H7 (cell line): ENCODE results near the gene KCND1. TPM values are rescaled to one million over a fixed set of nuclear protein-coding genes. Genes with fewer than 3 reads are reported as not detected.
"Not testable (repeated sequence)": the region's sequence is repeated elsewhere in the genome, so short reads cannot be mapped to it uniquely, and the experiment has no call there.

ENCODE experiments used
- DNase-seq: peaks from one replicate; pipeline ENCODE4 v3.0.0; 2012
- H3K27me3 ChIP-seq: 2 replicates; pipeline ENCODE4 v1.6.0; 2011; ENCODE audit warnings: mild to moderate bottlenecking, low read length; ENCODE audit not compliant: control insufficient read depth, insufficient read depth
- H3K36me3 ChIP-seq: replicated peaks from 2 replicates; pipeline ENCODE4 v1.5.1; 2011; ENCODE audit warnings: low read length; ENCODE audit not compliant: control insufficient read depth, insufficient read depth
- H3K4me3 ChIP-seq: 2 replicates; pipeline ENCODE4 v1.5.1; 2011; ENCODE audit warnings: low read depth, mild to moderate bottlenecking, control low read depth, low read length, moderate library complexity; ENCODE audit not compliant: insufficient read depth
- total RNA-seq: library from RNA; depleted of rRNA; stranded (reverse); fragments of >200 nt; shearing (Covaris generic); gene quantifications from 2 replicates; pipeline ENCODE4 v1.2.3, GENCODE V29; 2014

KCND1 gene
- total RNA-seq, 1 experiment from 2014 or later: 0.76 TPM

- H3K36me3 ChIP-seq: peaks cover 32% of the 10 kb centered on the region
- no peaks in the 10 kb centered on the region for H3K27me3 ChIP-seq
- DNase-seq: no peak
- H3K4me3 ChIP-seq: no peak overlapping the region
Observed at GRCh38 chrX:48983896-48984295, 12.3 kb upstream of the KCND1 start.

GRCh38 chrX:48983081-48983480, 11.4 kb upstream of the KCND1 start:
- H3K4me3 ChIP-seq: no peak overlapping the region
- H3K36me3 ChIP-seq: peaks cover 29% of the 10 kb centered on the region
- H3K27me3 ChIP-seq: no peaks in the 10 kb centered on the region
- no peak for DNase-seq

- H3K36me3 ChIP-seq: peaks cover 33% of the 10 kb centered on the region
- DNase-seq: no peak
- no peaks in the 10 kb centered on the region for H3K27me3 ChIP-seq
- no peak overlapping the region for H3K4me3 ChIP-seq
Observed at GRCh38 chrX:48981178-48981577, 9.5 kb upstream of the KCND1 start.

DNA sequence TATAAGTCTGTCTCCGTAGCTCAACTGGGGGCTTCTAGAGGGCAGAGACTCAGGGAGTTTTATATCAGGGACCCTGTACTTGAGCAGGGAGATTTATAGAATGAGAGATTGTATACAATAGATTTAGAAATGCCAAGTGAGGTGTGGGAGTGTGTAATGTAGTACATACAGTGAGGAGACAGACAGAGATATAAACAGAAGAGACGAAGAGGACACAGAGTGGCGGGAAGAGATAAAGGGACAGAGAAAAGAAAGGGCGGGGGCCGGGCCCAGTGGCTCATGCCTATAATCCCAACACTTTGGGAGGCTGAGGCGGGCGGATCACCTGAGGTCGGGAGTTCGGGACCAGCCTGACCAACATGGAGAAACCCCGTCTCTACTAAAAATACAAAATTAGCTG, 8.7 kb upstream of the KCND1 start:
- DNase-seq, H3K27me3 ChIP-seq, H3K4me3 ChIP-seq: not testable (repeated sequence)
- peaks cover 35% of the 10 kb centered on the region for H3K36me3 ChIP-seq

GRCh38 chrX:48978226-48978625, 6.6 kb upstream of the KCND1 start:
- peaks cover 33% of the 10 kb centered on the region for H3K36me3 ChIP-seq
- no peak overlapping the region for H3K4me3 ChIP-seq
- H3K27me3 ChIP-seq: no peaks in the 10 kb centered on the region
- DNase-seq: no peak

- H3K36me3 ChIP-seq: peaks cover 22% of the 10 kb centered on the region
- H3K4me3 ChIP-seq: no peak overlapping the region
- no peaks in the 10 kb centered on the region for H3K27me3 ChIP-seq
- no peak for DNase-seq
Observed at GRCh38 chrX:48976086-48976485, 4.4 kb upstream of the KCND1 start.

DNA sequence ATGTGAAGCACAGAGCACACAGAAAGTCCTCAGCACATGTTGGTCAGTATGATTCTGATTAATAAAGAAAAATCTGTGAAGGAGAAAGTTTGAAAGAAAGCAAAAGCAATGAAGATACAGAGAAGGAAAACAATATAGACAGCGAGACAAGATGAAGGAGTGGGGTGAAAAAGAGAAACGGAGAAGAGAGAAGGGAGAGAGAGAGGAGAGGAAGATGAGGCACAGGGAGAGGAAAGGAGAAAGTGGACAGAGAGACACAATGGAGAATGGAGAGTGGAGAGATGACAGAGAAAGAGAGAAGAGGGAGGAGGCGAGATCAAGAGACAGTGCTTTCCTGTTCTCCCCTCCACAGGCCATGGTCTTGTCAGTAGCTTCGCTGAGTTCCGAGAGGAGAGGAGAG, 3.9 kb upstream of the KCND1 start:
- no peak for DNase-seq
- Histone ChIP-seq H3K4me3 (no peak overlapping the region), H3K27me3 (no peaks in the 10 kb centered on the region), H3K36me3 (peaks cover 19% of the 10 kb centered on the region)

DNA sequence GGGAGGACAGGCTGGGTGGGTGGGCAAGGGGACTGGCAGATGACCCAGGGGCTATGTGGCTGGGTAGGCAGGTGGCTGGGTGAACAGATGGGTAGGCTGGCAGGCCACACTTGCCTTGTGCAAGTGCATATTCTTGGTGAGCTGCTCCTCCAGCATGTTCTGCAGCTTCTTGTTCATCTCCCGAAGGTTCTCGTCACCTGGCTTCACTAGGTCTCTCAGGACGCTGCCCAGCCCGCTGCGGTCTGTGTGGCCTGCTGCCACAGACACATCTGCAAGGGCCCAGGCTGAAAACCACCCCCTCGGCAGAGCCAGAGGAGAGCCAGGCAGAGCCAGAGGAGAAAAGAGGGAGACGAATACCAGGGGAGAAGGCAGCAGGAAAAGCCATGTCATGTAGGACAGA, 3.4 kb upstream of the KCND1 start:
- Histone ChIP-seq H3K27me3 (no peaks in the 10 kb centered on the region), H3K4me3 (no peak overlapping the region), H3K36me3 (peaks cover 19% of the 10 kb centered on the region)
- DNase-seq: no peak

GRCh38 chrX:48974574-48974973, 2.9 kb upstream of the KCND1 start:
- H3K36me3 ChIP-seq: peaks cover 19% of the 10 kb centered on the region
- H3K27me3 ChIP-seq: no peaks in the 10 kb centered on the region
- no peak for DNase-seq
- H3K4me3 ChIP-seq: no peak overlapping the region

DNA sequence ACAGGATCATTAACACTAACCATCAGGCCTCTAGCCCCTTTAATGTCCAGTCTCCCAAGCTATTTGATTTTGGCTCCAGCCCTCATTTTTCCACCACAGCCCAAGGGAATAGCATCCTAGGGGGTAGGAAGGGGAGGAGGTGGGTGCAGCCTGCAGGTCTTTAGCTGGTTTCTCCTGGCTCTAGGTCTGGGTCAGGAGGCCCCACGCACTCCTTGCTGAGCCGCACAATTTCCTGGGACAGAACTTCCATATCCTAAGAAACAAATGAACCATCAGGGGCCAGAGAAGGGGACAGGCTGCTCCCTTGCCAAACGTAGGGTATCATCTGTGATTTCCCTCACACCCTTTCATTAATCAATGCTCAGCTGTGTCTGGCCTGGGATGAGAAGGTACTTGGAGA, 2.4 kb upstream of the KCND1 start:
- DNase-seq: no peak
- Histone ChIP-seq H3K27me3 (no peaks in the 10 kb centered on the region), H3K4me3 (no peak overlapping the region), H3K36me3 (peaks cover 19% of the 10 kb centered on the region)

DNA sequence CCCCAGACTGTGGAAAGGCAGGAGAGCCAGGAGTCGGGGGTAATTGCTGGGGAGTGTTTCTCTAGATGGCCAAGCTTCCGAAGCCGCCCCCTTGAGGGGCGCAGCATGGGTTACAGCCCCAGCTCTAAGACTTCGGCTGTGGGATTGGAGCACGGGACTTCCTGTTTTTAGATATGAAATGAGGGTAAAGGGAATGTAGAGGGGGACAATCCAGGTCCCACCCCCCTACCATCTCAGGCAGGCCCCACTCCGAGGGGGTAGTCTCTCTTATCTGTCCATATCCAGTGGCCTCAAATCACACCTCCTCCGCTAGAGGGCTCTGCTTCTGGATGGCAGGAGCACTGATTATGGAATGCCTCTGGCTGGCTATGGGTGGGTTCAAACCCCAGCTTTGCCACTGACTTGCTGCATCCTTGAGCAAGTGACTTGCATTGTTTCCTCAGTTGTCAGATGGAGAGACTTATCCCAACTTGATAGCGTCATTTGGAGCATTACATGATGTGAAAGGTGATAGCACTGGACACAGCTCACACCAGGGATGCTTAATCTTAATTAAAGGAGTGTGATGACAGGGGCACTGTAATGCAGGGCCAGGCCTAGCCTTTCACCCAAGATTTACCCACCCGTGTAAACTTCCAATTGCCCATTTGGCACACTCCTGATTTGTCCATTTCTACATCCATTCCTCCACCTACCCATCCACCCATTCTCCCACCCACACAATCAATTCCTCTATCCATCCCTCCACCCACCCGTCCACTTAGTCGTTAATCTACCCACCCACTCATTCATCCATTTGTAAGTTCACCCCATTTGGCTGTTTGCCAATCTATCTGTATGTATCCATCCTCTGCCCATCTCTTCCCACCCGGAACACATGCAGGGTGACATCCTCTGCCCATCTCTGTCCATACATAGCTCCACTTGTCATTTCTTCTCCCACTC, 848 bp upstream of the KCND1 start:
- Histone ChIP-seq H3K36me3 (peaks cover 14% of the 10 kb centered on the region), H3K27me3 (no peaks in the 10 kb centered on the region), H3K4me3 (peak overlapping the region; percentile 58)
- peak; percentile 92 for DNase-seq

DNA sequence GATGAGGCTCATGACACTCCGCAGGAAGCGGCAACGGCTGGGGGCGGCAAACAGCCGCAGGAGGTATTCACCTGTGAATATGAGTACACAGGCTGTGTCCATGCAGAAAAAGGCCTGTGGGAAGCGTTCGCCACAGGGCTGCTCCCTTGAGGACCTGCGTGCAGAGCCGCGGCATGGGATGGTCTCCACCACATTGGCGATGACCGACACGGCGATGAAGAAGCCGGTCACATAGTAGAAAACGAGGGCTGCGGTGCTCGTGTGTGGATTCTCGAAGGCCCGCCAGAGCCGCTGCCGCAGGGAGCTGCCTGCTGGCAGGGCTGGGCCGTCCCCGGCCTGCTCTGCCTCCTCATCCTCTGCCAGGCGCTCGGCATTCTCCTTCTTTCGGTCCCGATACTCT, 2.2 kb downstream of the KCND1 start:
- no peak overlapping the region for H3K4me3 ChIP-seq
- no peaks in the 10 kb centered on the region for H3K27me3 ChIP-seq
- no peak for DNase-seq
- 0 out of 2 replicates have a peak, but pooled peaks cover 2% of the 10 kb centered on the region for H3K36me3 ChIP-seq

- DNase-seq: no peak
- H3K36me3 ChIP-seq: no peaks in the 10 kb centered on the region
- no peak overlapping the region for H3K4me3 ChIP-seq
- H3K27me3 ChIP-seq: no peaks in the 10 kb centered on the region
Observed at GRCh38 chrX:48968377-48968776, 3.3 kb downstream of the KCND1 start.

DNA sequence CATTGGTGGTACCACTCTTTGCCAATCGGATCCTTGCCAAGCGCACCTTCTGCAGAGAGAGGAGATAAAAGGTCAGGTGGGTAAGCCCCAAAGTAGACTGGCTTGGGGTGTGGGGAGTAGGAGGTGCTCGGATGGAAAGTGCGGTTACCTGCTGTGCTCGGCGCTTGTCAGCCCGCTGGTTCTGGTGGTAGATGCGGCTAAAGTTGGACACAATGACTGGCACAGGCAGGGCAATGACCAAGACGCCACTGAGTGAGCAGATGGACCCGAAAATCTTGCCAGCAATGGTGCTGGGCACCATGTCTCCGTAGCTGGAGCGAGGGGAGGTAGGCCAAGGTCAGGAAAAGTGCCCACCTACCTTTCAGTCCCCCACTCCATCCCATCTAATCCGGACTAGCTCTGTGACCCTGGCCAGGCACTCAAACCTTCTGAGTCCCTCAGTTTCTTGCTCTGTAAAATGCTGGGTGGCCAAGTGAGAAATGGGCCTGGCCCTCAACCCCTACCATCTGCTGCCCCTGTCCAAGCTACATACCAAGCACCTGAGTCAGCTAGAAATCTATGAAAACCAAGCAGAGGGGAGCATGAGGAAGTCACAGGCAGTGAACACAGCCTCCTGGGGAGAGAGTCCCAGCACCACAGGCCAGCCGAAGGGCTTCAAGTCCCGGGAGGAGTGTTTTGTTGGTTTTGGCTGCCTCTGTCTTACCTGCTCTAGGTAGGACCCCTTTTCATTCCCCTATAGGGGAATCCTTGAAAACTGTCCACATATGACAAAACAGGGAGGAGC, 4.7 kb downstream of the KCND1 start:
- H3K27me3 ChIP-seq: no peaks in the 10 kb centered on the region
- H3K36me3 ChIP-seq: no peaks in the 10 kb centered on the region
- DNase-seq: no peak
- H3K4me3 ChIP-seq: no peak overlapping the region

GRCh38 chrX:48965959-48966358, 5.7 kb downstream of the KCND1 start:
- H3K27me3 ChIP-seq: no peaks in the 10 kb centered on the region
- DNase-seq: no peak
- H3K36me3 ChIP-seq: no peaks in the 10 kb centered on the region
- H3K4me3 ChIP-seq: no peak overlapping the region
